GM12865 (cell line): Measurements from ENCODE around the gene AP5B1.
"Not testable (repeated sequence)": the region's sequence is repeated elsewhere in the genome, so short reads cannot be mapped to it uniquely, and the experiment has no call there.

Experiments
- DNase-seq: peaks from one replicate; pipeline ENCODE4 v3.0.0; 2010; ENCODE audit warnings: low read depth
- H3K4me3 ChIP-seq: 2 replicates; pipeline ENCODE4 v1.5.1; 2011; ENCODE audit warnings: mild to moderate bottlenecking, low read depth, low read length, control low read depth
- TF ChIP-seq, protein P1 (sequence below): IDR thresholded peaks from 2 replicates; pipeline ENCODE4 v1.5.1; 2011; ENCODE audit warnings: low read length, control low read depth, low read depth, inconsistent platforms; ENCODE audit not compliant: insufficient read depth; ENCODE audit errors: missing control alignments

Gene AP5B1

GRCh38 chr11:65744026-65744698 lies 36.6 kb downstream of the AP5B1 start:
- TF ChIP-seq, protein P1, sequence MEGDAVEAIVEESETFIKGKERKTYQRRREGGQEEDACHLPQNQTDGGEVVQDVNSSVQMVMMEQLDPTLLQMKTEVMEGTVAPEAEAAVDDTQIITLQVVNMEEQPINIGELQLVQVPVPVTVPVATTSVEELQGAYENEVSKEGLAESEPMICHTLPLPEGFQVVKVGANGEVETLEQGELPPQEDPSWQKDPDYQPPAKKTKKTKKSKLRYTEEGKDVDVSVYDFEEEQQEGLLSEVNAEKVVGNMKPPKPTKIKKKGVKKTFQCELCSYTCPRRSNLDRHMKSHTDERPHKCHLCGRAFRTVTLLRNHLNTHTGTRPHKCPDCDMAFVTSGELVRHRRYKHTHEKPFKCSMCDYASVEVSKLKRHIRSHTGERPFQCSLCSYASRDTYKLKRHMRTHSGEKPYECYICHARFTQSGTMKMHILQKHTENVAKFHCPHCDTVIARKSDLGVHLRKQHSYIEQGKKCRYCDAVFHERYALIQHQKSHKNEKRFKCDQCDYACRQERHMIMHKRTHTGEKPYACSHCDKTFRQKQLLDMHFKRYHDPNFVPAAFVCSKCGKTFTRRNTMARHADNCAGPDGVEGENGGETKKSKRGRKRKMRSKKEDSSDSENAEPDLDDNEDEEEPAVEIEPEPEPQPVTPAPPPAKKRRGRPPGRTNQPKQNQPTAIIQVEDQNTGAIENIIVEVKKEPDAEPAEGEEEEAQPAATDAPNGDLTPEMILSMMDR = no peak
- H3K4me3 ChIP-seq = no peak overlapping the region
- peak; percentile 45 for DNase-seq

GRCh38 chr11:65743681-65744025 lies 37.1 kb downstream of the AP5B1 start:
- H3K4me3 ChIP-seq = no peak overlapping the region
- DNase-seq = no peak
- TF ChIP-seq, protein P1 = no peak

DNA sequence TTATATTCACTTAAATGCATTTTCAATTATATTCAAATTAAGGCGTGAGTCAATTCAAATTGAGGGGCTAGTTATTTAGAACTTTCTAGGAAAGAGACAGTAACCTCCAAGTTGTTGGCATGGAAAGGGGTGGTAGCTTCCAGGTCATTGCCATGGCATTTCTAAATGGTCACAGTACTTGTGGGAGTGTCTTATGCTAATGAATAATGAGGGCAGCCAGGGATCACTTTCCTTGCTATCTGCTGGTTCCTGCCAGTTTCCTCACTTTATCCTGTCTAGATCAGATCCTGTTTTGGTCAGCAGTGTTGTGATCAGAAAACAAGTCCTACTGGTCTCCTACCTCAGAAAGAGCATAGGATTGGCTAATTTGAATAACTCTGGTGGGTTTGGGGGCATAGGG lies 38.4 kb downstream of the AP5B1 start:
- TF ChIP-seq, protein P1 = no peak

GRCh38 chr11:65741185-65741584 lies 39.6 kb downstream of the AP5B1 start:
- TF ChIP-seq, protein P1 = no peak
- H3K4me3 ChIP-seq = no peak overlapping the region
- DNase-seq = no peak

More for the DNA sequence above, 38.4 kb downstream of the AP5B1 start:
- no peak for DNase-seq
- no peak overlapping the region for H3K4me3 ChIP-seq

GRCh38 chr11:65739022-65739421 lies 41.8 kb downstream of the AP5B1 start:
- no peak overlapping the region for H3K4me3 ChIP-seq
- TF ChIP-seq, protein P1 = no peak
- no peak for DNase-seq

- no peak for DNase-seq
- no peak overlapping the region for H3K4me3 ChIP-seq
- TF ChIP-seq, protein P1 = no peak
These were observed 44.0 kb downstream of the AP5B1 start for GRCh38 chr11:65736810-65737209.

DNA sequence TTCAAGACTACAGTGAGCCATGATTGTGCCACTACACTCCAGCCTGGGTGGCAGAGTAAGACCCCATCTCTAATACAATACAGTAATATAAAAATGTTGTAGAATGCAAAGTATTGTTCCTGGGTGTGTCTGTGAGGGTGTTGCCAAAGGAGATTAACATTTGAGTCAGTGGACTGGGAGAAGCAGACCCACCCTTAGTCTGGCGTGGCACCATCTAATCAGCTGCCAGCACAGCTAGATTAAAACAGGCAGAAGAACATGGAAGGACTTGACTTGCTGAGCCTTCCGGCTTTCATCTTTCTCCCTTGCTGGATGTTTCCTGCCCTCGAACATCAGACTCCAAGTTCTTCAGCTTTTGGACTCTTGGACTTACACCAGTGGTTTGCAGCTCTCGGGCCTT lies 45.7 kb downstream of the AP5B1 start:
- not testable (repeated sequence) for DNase-seq

More for the DNA sequence above, 45.7 kb downstream of the AP5B1 start:
- not testable (repeated sequence) for H3K4me3 ChIP-seq
